HK-2 (cell line): ENCODE measurements around the gene CIDEC.

Source experiments
- DNase-seq: peaks from one replicate; pipeline ENCODE4 v3.0.0-alpha.2; 2018; ENCODE audit not compliant: unreplicated experiment

CIDEC gene, protein sequence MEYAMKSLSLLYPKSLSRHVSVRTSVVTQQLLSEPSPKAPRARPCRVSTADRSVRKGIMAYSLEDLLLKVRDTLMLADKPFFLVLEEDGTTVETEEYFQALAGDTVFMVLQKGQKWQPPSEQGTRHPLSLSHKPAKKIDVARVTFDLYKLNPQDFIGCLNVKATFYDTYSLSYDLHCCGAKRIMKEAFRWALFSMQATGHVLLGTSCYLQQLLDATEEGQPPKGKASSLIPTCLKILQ

DNA sequence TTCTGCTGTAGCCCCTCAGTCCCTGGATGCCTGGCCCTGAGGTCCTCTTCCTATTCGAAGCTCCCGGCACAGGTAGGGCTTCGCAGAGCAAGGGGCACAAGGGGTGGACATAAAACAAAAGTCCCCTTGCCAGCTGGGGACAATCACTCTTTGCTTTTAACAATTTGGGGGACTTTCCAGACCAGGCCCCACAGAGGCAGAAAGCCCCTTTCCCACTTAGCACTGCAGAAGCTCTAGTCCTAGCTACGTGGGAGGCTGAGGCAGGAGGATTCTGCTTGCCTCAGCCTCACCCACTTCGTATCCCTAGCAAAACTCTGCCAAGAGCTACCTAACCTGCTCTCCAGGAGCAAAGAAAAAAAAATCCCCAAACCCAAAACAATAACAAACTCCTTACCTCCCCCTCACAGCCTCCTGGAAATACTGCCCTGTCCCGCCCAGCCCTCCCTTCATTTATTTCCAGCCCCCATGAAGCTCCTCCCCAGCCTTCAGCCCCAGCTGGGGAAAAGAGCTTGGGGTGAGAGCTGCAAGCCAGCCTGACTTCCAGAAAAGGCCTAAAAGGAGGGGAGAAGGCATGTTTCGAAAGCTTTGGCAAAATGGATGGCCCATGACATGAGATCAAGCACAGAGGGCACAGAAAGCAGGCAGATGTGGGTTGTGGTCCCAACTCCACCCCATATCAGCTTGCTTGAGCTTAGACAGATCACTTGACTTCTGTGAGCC is at the start of gene CIDEC:
Gene CIDEC (minus strand): TSS at position 424 of the 720 bp plus-strand sequence. CDS start 1,767 bp downstream, outside the sequence.
- DNase-seq = no peak

- DNase-seq = no peak
These were observed 48.1 kb upstream of the CIDEC start for GRCh38 chr3:9928158-9928557.

DNA sequence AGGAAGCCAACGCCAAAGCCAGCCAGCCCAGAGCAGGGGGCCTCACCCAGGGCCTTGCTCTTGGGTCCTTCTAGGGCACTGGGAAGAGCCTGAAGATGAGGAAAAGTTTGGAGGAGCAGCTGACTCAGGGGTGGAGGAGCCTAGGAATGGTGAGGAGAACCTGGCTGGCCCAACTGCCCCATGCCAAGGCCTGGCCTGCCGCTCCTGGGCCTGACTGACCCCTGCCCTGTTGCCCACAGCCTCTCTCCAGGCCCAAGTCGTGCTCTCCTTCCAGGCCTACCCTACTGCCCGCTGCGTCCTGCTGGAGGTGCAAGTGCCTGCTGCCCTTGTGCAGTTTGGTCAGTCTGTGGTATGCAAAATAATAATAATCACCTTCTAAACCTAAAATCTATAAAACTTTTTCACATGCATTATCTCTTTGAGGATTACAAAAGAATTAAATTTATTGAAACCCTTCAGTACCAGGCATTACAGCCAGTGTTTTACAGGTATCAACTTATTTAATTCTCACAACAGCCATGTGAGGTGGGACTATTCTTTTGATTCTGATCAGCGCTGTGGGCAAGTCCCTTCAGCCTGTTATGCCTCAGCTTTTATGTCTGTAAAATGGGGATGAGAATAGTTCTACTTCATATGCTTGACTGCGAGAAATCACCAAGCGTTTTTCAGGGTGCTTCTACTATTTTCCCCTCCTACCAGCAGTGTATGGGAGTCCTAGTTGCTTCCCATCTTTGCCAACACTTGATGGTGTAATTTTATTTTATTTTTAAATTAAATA is 38.4 kb upstream of the CIDEC start:
- DNase-seq = no peak

- DNase-seq = no peak
These were observed 37.8 kb upstream of the CIDEC start for GRCh38 chr3:9917820-9918219.

- peak; percentile 90 for DNase-seq
These were observed 37.0 kb upstream of the CIDEC start, which contains the start of gene IL17RC for GRCh38 chr3:9916734-9917680. Gene IL17RC, plus strand, starts transcription at chr3:9917098. Its CDS starts 218 bp downstream, at chr3:9917316.

DNA sequence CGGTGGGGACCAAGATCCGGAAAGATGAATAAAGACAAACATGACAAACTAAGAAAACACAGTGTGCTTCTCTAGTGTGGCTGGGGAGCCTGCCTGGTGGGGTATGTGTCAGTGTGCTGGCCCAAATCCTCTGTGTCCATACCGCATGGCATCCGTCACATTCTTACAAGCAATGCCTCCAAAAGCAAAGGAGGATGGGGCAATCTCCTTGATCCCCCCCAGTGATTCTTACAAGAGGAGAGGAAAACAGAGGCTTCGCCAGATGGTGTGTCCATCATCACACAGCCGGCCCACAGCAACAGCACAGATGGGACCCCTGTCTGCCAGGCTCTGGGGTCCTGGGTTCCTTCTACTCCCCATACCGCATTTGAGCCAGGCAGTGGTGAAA is 36.3 kb upstream of the CIDEC start:
- DNase-seq = no peak

- DNase-seq = peak; percentile 76
These were observed 35.4 kb upstream of the CIDEC start for GRCh38 chr3:9915254-9916141.

GRCh38 chr3:9914559-9915253 is 34.7 kb upstream of the CIDEC start:
- no peak for DNase-seq

GRCh38 chr3:9914011-9914410 is 34.0 kb upstream of the CIDEC start:
- DNase-seq = no peak

- DNase-seq = no peak
These were observed 33.5 kb upstream of the CIDEC start for GRCh38 chr3:9913601-9914000.

GRCh38 chr3:9912294-9912935 is 32.4 kb upstream of the CIDEC start:
- DNase-seq = no peak

DNA sequence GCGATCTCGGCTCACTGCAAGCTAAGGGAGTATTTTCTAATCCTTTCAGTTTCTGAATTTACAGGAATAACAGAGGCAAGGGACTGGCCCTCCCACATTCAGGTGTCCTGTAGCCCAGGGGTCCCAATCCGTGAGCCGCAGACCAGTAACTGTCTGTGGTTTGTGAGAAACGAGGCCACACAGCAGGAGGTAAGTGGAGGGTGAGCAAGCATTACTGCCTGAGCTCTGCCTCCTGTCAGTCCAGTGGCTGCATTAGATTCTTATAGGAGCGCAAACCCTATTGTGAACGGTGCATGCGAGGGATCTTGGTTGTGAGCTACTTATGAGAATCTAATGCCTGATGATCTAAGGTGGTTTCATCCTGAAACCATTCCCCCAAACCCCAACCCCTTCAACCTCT is 31.8 kb upstream of the CIDEC start:
- no peak for DNase-seq

DNA sequence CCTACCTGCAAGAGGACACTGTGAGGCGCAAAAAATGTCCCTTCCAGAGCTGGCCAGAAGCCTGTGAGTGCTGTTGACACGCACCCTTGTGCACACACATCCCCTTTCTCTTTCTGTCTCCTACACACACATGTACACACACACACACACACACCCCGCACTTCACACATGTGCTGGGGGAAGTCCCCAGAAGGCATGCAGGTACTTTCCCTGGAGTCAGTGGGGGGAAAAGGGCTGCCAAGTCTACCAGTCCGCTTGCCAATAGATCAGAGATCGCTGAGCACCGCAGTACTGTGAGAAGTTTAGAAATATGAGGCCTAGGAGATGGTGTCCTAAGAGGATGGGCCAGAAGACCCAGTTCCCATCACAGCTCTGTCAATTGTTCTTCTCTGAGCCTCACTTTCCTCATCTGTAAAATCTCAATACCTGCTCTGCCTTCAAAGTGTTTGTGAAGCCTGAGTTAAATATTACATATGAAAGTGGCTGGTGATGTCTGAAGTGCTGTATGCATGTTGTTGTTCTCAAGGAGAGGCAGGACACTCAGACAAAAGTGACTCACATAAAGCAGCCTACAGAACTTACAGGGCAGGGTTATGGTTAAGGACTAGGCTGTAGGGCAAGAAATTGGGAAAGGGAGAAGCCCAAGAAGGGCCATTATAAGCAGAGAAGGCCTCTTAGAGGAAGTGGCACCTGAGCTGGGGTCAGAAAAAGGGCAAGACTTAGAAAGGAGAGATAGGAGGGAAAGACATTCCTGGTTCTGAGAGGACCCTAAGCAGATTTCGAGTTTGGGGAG is 29.4 kb upstream of the CIDEC start:
- DNase-seq = no peak

DNA sequence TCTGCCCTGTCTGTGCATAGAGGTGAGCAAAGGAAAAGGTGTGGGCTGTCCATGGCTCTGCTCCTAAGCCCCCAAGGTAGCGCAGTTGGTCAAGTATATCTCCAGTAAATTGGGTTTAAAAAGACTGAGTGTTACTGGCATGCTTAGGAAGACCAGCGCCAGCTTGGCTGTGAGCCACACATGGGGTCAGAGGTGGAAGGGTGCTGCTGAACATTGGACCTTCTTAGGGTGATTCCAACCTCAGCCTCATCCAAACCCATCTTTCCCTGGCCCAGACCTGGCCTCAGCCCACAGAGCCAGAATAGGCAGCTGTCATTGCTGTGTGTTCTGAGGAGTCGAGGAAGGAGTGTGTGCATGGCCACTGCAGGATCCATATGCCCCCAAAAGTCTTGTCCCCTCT is 28.2 kb upstream of the CIDEC start:
- no peak for DNase-seq

DNA sequence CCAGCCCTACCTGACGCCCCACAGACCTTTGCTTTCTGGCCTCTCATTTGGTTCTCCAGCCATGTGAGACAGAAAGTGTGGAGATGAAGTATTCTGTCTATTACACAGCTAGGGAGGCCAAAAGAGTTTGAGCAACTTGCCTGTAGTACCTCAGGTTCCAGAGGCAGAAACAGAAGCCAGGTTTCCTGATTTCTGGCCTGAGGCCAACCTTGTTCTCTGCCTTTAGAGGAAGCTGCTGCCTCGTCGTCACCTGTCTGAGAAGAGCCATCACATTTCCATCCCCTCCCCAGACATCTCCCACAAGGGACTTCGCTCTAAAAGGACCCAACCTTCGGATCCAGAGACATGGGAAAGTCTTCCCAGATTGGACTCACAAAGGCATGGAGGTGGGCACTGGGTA is 26.4 kb upstream of the CIDEC start:
- no peak for DNase-seq

GRCh38 chr3:9903904-9904303 is 23.9 kb upstream of the CIDEC start:
- DNase-seq = no peak

DNA sequence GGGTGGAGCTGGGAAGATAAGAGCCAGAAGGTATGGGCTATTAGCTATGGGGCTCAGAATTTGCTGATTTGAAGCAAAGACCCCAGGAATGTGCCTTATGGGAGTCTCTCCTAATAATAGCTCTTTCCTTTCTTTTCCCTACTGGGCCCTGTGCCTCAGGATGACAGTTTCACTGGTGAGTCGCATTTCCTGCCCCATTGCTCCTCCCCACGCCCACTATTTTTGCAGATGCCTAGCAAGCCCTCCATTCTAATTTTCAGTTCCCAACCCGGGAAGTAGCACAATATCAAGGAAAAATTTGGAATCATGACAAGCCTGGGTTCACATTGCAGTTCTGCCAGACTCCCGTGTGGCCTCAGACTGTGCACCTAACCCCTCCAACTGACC is 23.2 kb upstream of the CIDEC start:
- no peak for DNase-seq

- DNase-seq = no peak
These were observed 22.6 kb upstream of the CIDEC start, which contains the start of gene IL17RE for GRCh38 chr3:9902372-9903237. Gene IL17RE, plus strand, starts transcription at chr3:9902848. Its CDS starts 85 bp downstream, at chr3:9902933.
